ENCODE data around the gene CYSRT1. TPM values are rescaled to one million over a fixed set of nuclear protein-coding genes. Genes with fewer than 3 reads are reported as not detected.

The CYSRT1 gene
- total and polyA plus RNA-seq, 8 donors: 0.92 to 47.3 (median 3.4) TPM; not detected in 3

- 56 to 81% (median 64%) methylated on average over 17 to 22 of the region's 22 CpGs for WGBS, 5 donors
- H3K36me3 ChIP-seq: peaks cover 15 to 36% (median 33%) of the 10 kb centered on the region in 4 donors
- H3K27ac ChIP-seq: peak overlapping the region; percentile 9 to 97 (median 39)
- peak overlapping the region in 1 of 4 donors; percentile 99 for H3K4me3 ChIP-seq
- no peaks in the 10 kb centered on the region for H3K27me3 ChIP-seq
- peaks cover 47 to 90% (median 87%) of the 10 kb centered on the region in 4 donors for H3K4me1 ChIP-seq
- no peak for TF ChIP-seq EP300 (IDR thresholded peaks at IDR 0.05)
- TF ChIP-seq POLR2A (IDR thresholded peaks at IDR 0.05): no peak
- no peak for TF ChIP-seq POLR2AphosphoS5 (IDR thresholded peaks at IDR 0.05)
- intact Hi-C loops (cut with DNase I; ENCODE audit: low total_unique reads): no loop called here
- H3K9me3 ChIP-seq: no peaks in the 10 kb centered on the region
- peak in 1 of 2 donors; percentile 59 for DNase-seq
Measured at GRCh38 chr9:137191691-137192447, 33.1 kb upstream of the CYSRT1 start.

- WGBS, 5 donors: 70 to 78% (median 75%) methylated on average over 10 of the region's 10 CpGs
- DNase-seq: no peak
- intact Hi-C loops (cut with DNase I; ENCODE audit: low total_unique reads): no loop called here
- Histone ChIP-seq H3K36me3 (peaks cover 15 to 31% (median 30%) of the 10 kb centered on the region in 4 donors), H3K4me1 (peaks cover 47 to 90% (median 86%) of the 10 kb centered on the region in 4 donors), H3K27ac (peak overlapping the region in 4 of 5 donors; percentile 9 to 97 (median 62)), H3K4me3 (no peak overlapping the region), H3K9me3 (no peaks in the 10 kb centered on the region), H3K27me3 (no peaks in the 10 kb centered on the region)
- TF ChIP-seq CTCF (IDR thresholded peaks at IDR 0.05): no peak
- TF ChIP-seq EP300 (IDR thresholded peaks at IDR 0.05): no peak
- no peak for TF ChIP-seq POLR2AphosphoS5 (IDR thresholded peaks at IDR 0.05)
Measured at GRCh38 chr9:137192448-137192780, 32.6 kb upstream of the CYSRT1 start.

DNA sequence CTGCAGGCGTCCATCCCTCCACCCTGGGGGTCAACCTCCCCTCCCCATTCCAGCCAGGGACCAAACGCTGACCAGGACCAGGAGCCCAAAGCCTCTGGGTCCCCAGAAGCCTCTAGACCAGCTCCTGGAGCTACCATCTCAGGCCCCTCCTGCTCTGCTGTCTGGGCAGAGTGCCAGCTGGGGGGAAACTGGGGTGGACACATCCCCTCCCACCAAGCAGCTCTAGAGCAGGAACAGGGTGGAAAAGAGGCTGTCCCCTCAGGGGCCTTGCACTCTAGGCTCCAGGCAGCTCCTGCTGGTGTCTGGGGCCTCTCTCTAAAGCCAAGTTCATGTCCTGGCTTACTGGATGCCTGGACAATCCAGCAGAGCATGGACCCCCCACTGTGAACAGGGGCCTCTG lies 32.1 kb upstream of the CYSRT1 start:
- peak overlapping the region in 3 of 5 donors; percentile 78 to 97 (median 86) for H3K27ac ChIP-seq
- H3K9me3 ChIP-seq: no peaks in the 10 kb centered on the region
- 79 to 100% (median 89%) methylated on average over 2 of the region's 2 CpGs; no CpG with 5 or more reads in 1 of the 5 donors for WGBS, 5 donors
- intact Hi-C loops (cut with DNase I; ENCODE audit: low total_unique reads): no loop called here
- TF ChIP-seq CTCF (IDR thresholded peaks at IDR 0.05) (no peak), EP300 (IDR thresholded peaks at IDR 0.05) (no peak), POLR2A (IDR thresholded peaks at IDR 0.05) (no peak), POLR2AphosphoS5 (IDR thresholded peaks at IDR 0.05) (no peak)
- H3K27me3 ChIP-seq: no peaks in the 10 kb centered on the region
- peaks cover 15 to 31% (median 29%) of the 10 kb centered on the region in 4 donors for H3K36me3 ChIP-seq
- peaks cover 47 to 90% (median 86%) of the 10 kb centered on the region in 4 donors for H3K4me1 ChIP-seq
- DNase-seq: no peak
- H3K4me3 ChIP-seq: no peak overlapping the region

- DNase-seq: no peak
- TF ChIP-seq POLR2A (IDR thresholded peaks at IDR 0.05): no peak
- no peak for TF ChIP-seq POLR2AphosphoS5 (IDR thresholded peaks at IDR 0.05)
- no peak for TF ChIP-seq EP300 (IDR thresholded peaks at IDR 0.05)
- H3K9me3 ChIP-seq: no peaks in the 10 kb centered on the region
- H3K27ac ChIP-seq: peak overlapping the region; percentile 78 to 97 (median 86)
- H3K27me3 ChIP-seq: no peaks in the 10 kb centered on the region
- H3K4me1 ChIP-seq: peaks cover 53 to 97% (median 93%) of the 10 kb centered on the region in 4 donors
- peak overlapping the region in 2 of 4 donors; percentile 6 to 67 for H3K4me3 ChIP-seq
- 44 to 74% (median 65%) methylated on average over 12 to 14 of the region's 14 CpGs for WGBS, 5 donors
- intact Hi-C loops (cut with DNase I; ENCODE audit: low total_unique reads): no loop called here
- peaks cover 15 to 31% (median 29%) of the 10 kb centered on the region in 4 donors for H3K36me3 ChIP-seq
Measured at GRCh38 chr9:137193771-137194170, 31.2 kb upstream of the CYSRT1 start.

DNA sequence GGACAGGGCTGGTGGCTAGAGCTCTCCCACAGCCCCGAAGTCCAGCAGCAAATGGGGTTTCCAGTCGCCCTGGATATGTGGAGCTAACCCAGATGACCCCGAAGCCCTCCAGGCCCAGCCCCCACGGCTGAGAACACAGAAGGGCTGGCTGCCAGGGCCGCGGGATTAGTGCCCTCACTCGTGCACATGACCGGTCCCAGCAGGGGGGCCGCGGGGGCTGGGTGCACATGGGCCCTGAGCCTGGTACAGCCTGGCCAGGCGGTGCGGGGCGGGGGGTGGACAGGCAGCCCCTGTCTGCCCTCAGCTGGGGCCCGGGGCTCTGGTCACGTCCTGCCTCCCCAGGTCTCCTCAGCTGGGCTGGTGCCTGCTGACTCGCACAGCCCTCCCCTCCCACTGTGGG lies 30.6 kb upstream of the CYSRT1 start:
- peak overlapping the region; percentile 78 to 97 (median 86) for H3K27ac ChIP-seq
- intact Hi-C loops (cut with DNase I; ENCODE audit: low total_unique reads): no loop called here
- H3K36me3 ChIP-seq: peaks cover 15 to 31% (median 29%) of the 10 kb centered on the region in 4 donors
- H3K4me3 ChIP-seq: peak overlapping the region in 3 of 4 donors; percentile 6 to 78 (median 67)
- peaks cover 56 to 99% (median 93%) of the 10 kb centered on the region in 4 donors for H3K4me1 ChIP-seq
- WGBS, 5 donors: 23 to 37% (median 33%) methylated on average over 3 to 16 of the region's 16 CpGs
- H3K9me3 ChIP-seq: no peaks in the 10 kb centered on the region
- no peaks in the 10 kb centered on the region for H3K27me3 ChIP-seq
- no peak for TF ChIP-seq CTCF (IDR thresholded peaks at IDR 0.05)
- TF ChIP-seq EP300 (IDR thresholded peaks at IDR 0.05): no peak
- TF ChIP-seq POLR2A (IDR thresholded peaks at IDR 0.05): no peak
- no peak for TF ChIP-seq POLR2AphosphoS5 (IDR thresholded peaks at IDR 0.05)
- DNase-seq: peak; percentile 56 to 93
